Endothelial cell of umbilical vein (primary cell): Measurements from ENCODE around the gene STMN3. TPM values are rescaled to one million over a fixed set of nuclear protein-coding genes. Genes with fewer than 3 reads are reported as not detected.
A peak's percentile ranks its signal among the peaks of the same experiment; 100 is the strongest.

ENCODE experiments used
- BruUV-seq: library from RNA; stranded (reverse); fragments of 400-500 nt; replicated peaks from 2 replicates; lab custom pipeline; 2021; lab: Mats Ljungman, UMichigan
- CTCF ChIA-PET: fragments of 300-600, 350-600 bp; sonication (Branson Sonifier 250); formaldehyde crosslinking; loops from one replicate; lab custom pipeline; 2021; ENCODE audit warnings: antibody characterized with exemption, inconsistent platforms; lab: Charles Lee
- POLR2A ChIA-PET: fragments of 300-600, 350-600 bp; sonication (Branson Sonifier 250); formaldehyde crosslinking; loops from one replicate; lab custom pipeline; 2021; ENCODE audit warnings: antibody characterized with exemption, inconsistent platforms; lab: Charles Lee
- DNase-seq: peaks from one replicate; pipeline ENCODE4 v3.0.0-alpha.2; 2011; ENCODE audit warnings: low read depth, low spot score
- FAIRE-seq: peaks from 2 replicates; lab custom pipeline; 2011; peaks lifted over from hg19 to GRCh38; lab: Jason Lieb, UNC
- H2AFZ ChIP-seq: 2 replicates; pipeline ENCODE4 v1.6.0; 2012; ENCODE audit warnings: low read depth, low read length, control low read depth, inconsistent platforms
- H3K27ac ChIP-seq: 2 replicates; pipeline ENCODE4 v1.5.1; 2011; ENCODE audit warnings: low read depth, mild to moderate bottlenecking, control low read depth, low read length, moderate library complexity; ENCODE audit not compliant: insufficient read depth
- H3K27me3 ChIP-seq, 2 experiments: 2 replicates each; pipeline versions ENCODE4 v1.6.0 to v1.6.1; 2011; ENCODE audit warnings: low read length in 2 of 2, mixed read lengths in 1 of 2; ENCODE audit not compliant: control insufficient read depth in 2 of 2, insufficient read depth in 2 of 2
- H3K36me3 ChIP-seq, 2 experiments: 2 replicates in 1 of 2; 3 replicates in 1 of 2; pipeline ENCODE4 v1.5.1; 2011; ENCODE audit warnings: low read length in 2 of 2, mild to moderate bottlenecking in 1 of 2, moderate library complexity in 1 of 2; ENCODE audit not compliant: control insufficient read depth in 2 of 2, insufficient read depth in 2 of 2; ENCODE audit errors: extremely low read depth in 1 of 2
- H3K4me1 ChIP-seq: 3 replicates; pipeline ENCODE4 v1.5.1; 2011; ENCODE audit warnings: mild to moderate bottlenecking, low read length; ENCODE audit not compliant: control insufficient read depth, insufficient read depth; ENCODE audit errors: extremely low read depth
- H3K4me2 ChIP-seq: 2 replicates; pipeline ENCODE4 v1.6.1; 2011; ENCODE audit warnings: low read length, control low read depth, mixed read lengths; ENCODE audit not compliant: insufficient read depth
- H3K4me3 ChIP-seq, 3 experiments: fragments of 200-600 bp in 1 of 3; sonication (generic), shearing (Covaris generic) in 1 of 3; replicated peaks in 1 of 3; 2 replicates each; pipeline ENCODE4 v1.5.1; 2011 to 2016; ENCODE audit warnings: control low read depth in 3 of 3, low read length in 3 of 3, mild to moderate bottlenecking in 2 of 3, inconsistent platforms in 1 of 3, low read depth in 1 of 3, moderate library complexity in 1 of 3; ENCODE audit not compliant: insufficient read depth in 1 of 3
- H3K79me2 ChIP-seq: 2 replicates; pipeline ENCODE4 v1.6.0; 2012; ENCODE audit warnings: low read length, inconsistent platforms; ENCODE audit not compliant: control insufficient read depth, insufficient read depth
- H3K9ac ChIP-seq: replicated peaks from 2 replicates; pipeline ENCODE3; 2011; ENCODE audit warnings: low read length, control low read depth; ENCODE audit not compliant: insufficient read depth; ENCODE audit errors: extremely low read depth
- H3K9me1 ChIP-seq: replicated peaks from 3 replicates; pipeline ENCODE4 v1.6.0; 2011; ENCODE audit warnings: mild to moderate bottlenecking, low read length; ENCODE audit not compliant: control insufficient read depth, insufficient read depth; ENCODE audit errors: extremely low read depth
- H3K9me3 ChIP-seq: replicated peaks from 2 replicates; pipeline ENCODE4 v1.5.1; 2012; ENCODE audit warnings: low read length, inconsistent platforms; ENCODE audit not compliant: control insufficient read depth, insufficient read depth
- H4K20me1 ChIP-seq: replicated peaks from 2 replicates; pipeline ENCODE3; 2011; ENCODE audit warnings: mild to moderate bottlenecking, low read length; ENCODE audit not compliant: control insufficient read depth, insufficient read depth; ENCODE audit errors: extremely low read depth
- CTCF ChIP-seq, 2 donors: IDR thresholded peaks; 1 replicate in 1 of 2; 2 replicates in 1 of 2; pipeline ENCODE4 v1.5.1; 2011; ENCODE audit warnings: low read length in 2 of 2, mild to moderate bottlenecking in 2 of 2, moderate library complexity in 2 of 2, control low read depth in 1 of 2, inconsistent platforms in 1 of 2, low read depth in 1 of 2; ENCODE audit not compliant: insufficient read depth in 1 of 2; ENCODE audit errors: extremely low read depth in 1 of 2
- GATA2 ChIP-seq: IDR thresholded peaks from 2 replicates; pipeline ENCODE4 v1.7.0; 2011; ENCODE audit warnings: low read depth, mild to moderate bottlenecking, moderate library complexity, mixed read lengths, low read length; ENCODE audit not compliant: insufficient read length, insufficient read depth
- JUN ChIP-seq: IDR thresholded peaks from 2 replicates; pipeline ENCODE4 v1.6.1; 2011; ENCODE audit warnings: borderline replicate concordance, low read depth; ENCODE audit not compliant: insufficient read length, insufficient read depth
- MYC ChIP-seq: IDR thresholded peaks from one replicate; pipeline ENCODE4 v1.6.1; 2011; ENCODE audit warnings: mild to moderate bottlenecking, low read depth, low read length
- POLR2A ChIP-seq: IDR thresholded peaks from 2 replicates; pipeline ENCODE4 v1.6.1; 2012; ENCODE audit warnings: low read depth, mild to moderate bottlenecking, control low read depth, low read length
- POLR2AphosphoS5 ChIP-seq: IDR thresholded peaks from 2 replicates; pipeline ENCODE4 v1.6.1; 2012; ENCODE audit warnings: low read depth, mild to moderate bottlenecking, control low read depth, low read length, moderate library complexity; ENCODE audit not compliant: insufficient read depth
- dilution Hi-C: fragments of 300-500 bp; cut with MboI; formaldehyde crosslinking; loops from one replicate; pipeline ENCODE4 v1.15.0; 2019; ENCODE audit warnings: low sequenced_read_pairs; ENCODE audit not compliant: extremely low pct_ligation_motif_present
- intact Hi-C: fragments of 100-400 bp; cut with micrococcal nuclease; formaldehyde crosslinking; loops from one replicate; pipeline ENCODE4 v1.10.0; 2022
- polyA plus RNA-seq, 4 experiments: library from polyadenylated mRNA; depleted of rRNA in 3 of 4; stranded (reverse) in 3 of 4; unstranded in 1 of 4; fragments of >200 nt; gene quantifications; 2 replicates each; pipeline versions ENCODE4 v1.2.1 to v1.2.3, GENCODE V29; 2011 to 2012; ENCODE audit warnings: missing spikeins in 1 of 4
- total RNA-seq: library from RNA; stranded (reverse); gene quantifications from 2 replicates; pipeline ENCODE4 v1.2.3, GENCODE V29; 2021

Gene STMN3
- total and polyA plus RNA-seq, 2 donors (not counting 3 experiments of a cell fraction or from before 2014, with no cell fraction given), result 1.7 to 4.7 TPM

GRCh38 chr20:63696628-63697356 lies 43.6 kb upstream of the STMN3 start, which contains the start of gene TNFRSF6B:
TNFRSF6B (plus strand) TSS chr20:63696652; CDS start chr20:63696768, 116 bp downstream.
- no peaks in the 10 kb centered on the region for H3K79me2 ChIP-seq
- H3K9ac ChIP-seq, result no peak within 1 kb of the TSS
- dilution Hi-C loops, result no loop called here
- H3K9me3 ChIP-seq, result no peaks in the 10 kb centered on the region
- ChIA-PET CTCF (interaction anchor here (0.7 to 3.0 kb wide), 6 partner anchors 9 to 159 kb away, joined by 3 to 19 read pairs (median 5); partner anchors contain the start of genes ARFRP1, PTK6 and ZGPAT), POLR2A (interaction anchor here (0.6 kb wide), 1 partner anchor 10 kb away, joined by 3 read pairs; no protein-coding TSS in a partner anchor)
- H2AFZ ChIP-seq, result no peak within 1 kb of the TSS
- peak; percentile 45 for DNase-seq
- intact Hi-C loops, result loop anchor here (5.0 kb wide), 1 partner anchor 41 kb away; the partner anchor contains the start of genes LIME1 and SLC2A4RG
- H3K4me1 ChIP-seq, result peaks cover 35% of the 10 kb centered on the region
- no peak within 1 kb of the TSS for H3K4me2 ChIP-seq
- no peak within 1 kb of the TSS for H3K27ac ChIP-seq
- no TSS peak for BruUV-seq
- no peaks in the 10 kb centered on the region for H3K27me3 ChIP-seq
- no peaks in the 10 kb centered on the region for H3K9me1 ChIP-seq
- no peaks in the 10 kb centered on the region for H4K20me1 ChIP-seq
- no peaks in the 10 kb centered on the region for H3K36me3 ChIP-seq
- H3K4me3 ChIP-seq, result peak within 1 kb of the TSS in 2 of 3 experiments; percentile 5 to 34
- TF ChIP-seq POLR2AphosphoS5 (peak; percentile 88), GATA2 (no peak), MYC (no peak), JUN (no peak), POLR2A (peak; percentile 80)
- peak; percentile 49 for FAIRE-seq

GRCh38 chr20:63696306-63696627 lies 43.0 kb upstream of the STMN3 start:
- no peak overlapping the region for H3K4me2 ChIP-seq
- H3K27ac ChIP-seq, result no peak overlapping the region
- no peak overlapping the region for H3K9ac ChIP-seq
- POLR2A ChIA-PET, result interaction anchor here (0.6 kb wide), 1 partner anchor 11 kb away, joined by 3 read pairs; no protein-coding TSS in a partner anchor
- BruUV-seq, result no TSS peak
- H3K4me3 ChIP-seq, result peak overlapping the region in 1 of 3 experiments; percentile 34
- no peaks in the 10 kb centered on the region for H4K20me1 ChIP-seq
- TF ChIP-seq POLR2A (no peak), JUN (no peak), CTCF (IDR thresholded peaks at IDR 0.05; ENCODE audit: extremely low read depth in 1 of 2, insufficient read depth in 1 of 2, low read depth in 1 of 2, low read length in 2 of 2) (no peak)
- DNase-seq (no peak), FAIRE-seq (peak; percentile 21)
- no peak overlapping the region for H2AFZ ChIP-seq
- intact Hi-C loops (loop anchor here (5.0 kb wide), 1 partner anchor 41 kb away; the partner anchor contains the start of genes LIME1 and SLC2A4RG), dilution Hi-C loops (no loop called here)
- H3K4me1 ChIP-seq, result peaks cover 35% of the 10 kb centered on the region
- no peaks in the 10 kb centered on the region for H3K36me3 ChIP-seq
- H3K9me1 ChIP-seq, result no peaks in the 10 kb centered on the region
- no peaks in the 10 kb centered on the region for H3K79me2 ChIP-seq
- no peaks in the 10 kb centered on the region for H3K9me3 ChIP-seq
- H3K27me3 ChIP-seq, result no peaks in the 10 kb centered on the region
- CTCF ChIA-PET, result interaction anchor here (0.6 to 1.9 kb wide), 6 partner anchors 10 to 159 kb away, joined by 3 to 7 read pairs (median 4); partner anchors contain the start of gene PTK6
